A673 (cell line): ENCODE data around the gene KCNQ2.

Source experiments
- CTCF ChIP-seq: fragments of 300-800, 200-600 bp; sonication (generic); conservative IDR thresholded peaks from 2 replicates; pipeline ENCODE4 v1.5.1; 2017; ENCODE audit warnings: low read depth, mild to moderate bottlenecking, antibody characterized with exemption, low read length, moderate library complexity, mixed read lengths
- EZH2 ChIP-seq: fragments of 200-600 bp; sonication (generic); IDR thresholded peaks from 2 replicates; pipeline ENCODE4 v1.6.1; 2017; ENCODE audit warnings: borderline replicate concordance, low read depth, mild to moderate bottlenecking, mixed read lengths, antibody characterized with exemption, low read length; ENCODE audit not compliant: poor library complexity, severe bottlenecking

DNA sequence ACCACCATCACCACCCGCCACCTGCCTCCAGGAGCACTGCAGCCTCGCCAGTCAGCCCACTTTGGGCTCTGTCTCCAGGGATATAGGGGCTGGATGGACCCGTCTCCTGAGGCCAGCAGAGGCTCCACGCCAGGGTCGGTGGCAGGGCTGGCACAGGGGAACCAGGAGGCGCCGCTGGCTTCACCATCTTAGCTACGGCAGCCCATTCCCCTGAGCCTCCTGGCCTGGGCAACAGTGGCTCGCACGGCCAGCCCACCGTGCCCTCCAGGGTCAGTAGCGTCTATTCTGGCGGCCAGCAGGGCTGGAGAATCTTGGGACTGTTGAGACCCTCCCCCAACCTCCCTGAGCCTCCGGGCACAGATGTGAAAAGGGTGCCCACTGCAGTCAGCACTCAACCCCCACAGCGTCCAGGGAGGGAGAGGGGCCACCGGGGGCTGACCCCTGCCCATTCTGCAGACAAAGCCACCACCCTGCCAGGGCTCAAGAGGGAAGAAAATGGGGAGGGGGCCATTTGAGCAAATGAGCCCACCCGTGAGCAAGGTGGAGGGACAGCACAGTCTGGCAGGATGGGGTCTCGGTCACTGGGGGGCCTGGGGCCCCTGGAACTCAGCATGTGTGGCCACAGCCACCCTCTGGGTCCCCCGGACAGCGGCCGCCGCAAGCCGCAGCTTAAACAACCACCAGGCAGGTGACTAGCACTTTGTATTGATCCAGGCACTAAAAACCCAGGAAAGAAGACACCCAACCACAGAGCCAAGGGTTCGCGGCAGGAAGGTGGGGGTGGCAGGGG lies 28.7 kb downstream of the KCNQ2 start:
- no peak for TF ChIP-seq CTCF
- TF ChIP-seq EZH2: no peak
